ENCODE measurements around the gene VANGL2. TPM values are rescaled to one million over a fixed set of nuclear protein-coding genes. Genes with fewer than 3 reads are reported as not detected.

Gene VANGL2
- polyA plus RNA-seq, 1 donor from 2014 or later: 22.6 TPM

GRCh38 chr1:160358073-160358472 lies 42.3 kb upstream of the VANGL2 start:
- no peak for TF ChIP-seq EP300 (conservative IDR thresholded peaks at IDR 0.05; ENCODE audit: poor library complexity, severe bottlenecking)
- TF ChIP-seq, protein P1, sequence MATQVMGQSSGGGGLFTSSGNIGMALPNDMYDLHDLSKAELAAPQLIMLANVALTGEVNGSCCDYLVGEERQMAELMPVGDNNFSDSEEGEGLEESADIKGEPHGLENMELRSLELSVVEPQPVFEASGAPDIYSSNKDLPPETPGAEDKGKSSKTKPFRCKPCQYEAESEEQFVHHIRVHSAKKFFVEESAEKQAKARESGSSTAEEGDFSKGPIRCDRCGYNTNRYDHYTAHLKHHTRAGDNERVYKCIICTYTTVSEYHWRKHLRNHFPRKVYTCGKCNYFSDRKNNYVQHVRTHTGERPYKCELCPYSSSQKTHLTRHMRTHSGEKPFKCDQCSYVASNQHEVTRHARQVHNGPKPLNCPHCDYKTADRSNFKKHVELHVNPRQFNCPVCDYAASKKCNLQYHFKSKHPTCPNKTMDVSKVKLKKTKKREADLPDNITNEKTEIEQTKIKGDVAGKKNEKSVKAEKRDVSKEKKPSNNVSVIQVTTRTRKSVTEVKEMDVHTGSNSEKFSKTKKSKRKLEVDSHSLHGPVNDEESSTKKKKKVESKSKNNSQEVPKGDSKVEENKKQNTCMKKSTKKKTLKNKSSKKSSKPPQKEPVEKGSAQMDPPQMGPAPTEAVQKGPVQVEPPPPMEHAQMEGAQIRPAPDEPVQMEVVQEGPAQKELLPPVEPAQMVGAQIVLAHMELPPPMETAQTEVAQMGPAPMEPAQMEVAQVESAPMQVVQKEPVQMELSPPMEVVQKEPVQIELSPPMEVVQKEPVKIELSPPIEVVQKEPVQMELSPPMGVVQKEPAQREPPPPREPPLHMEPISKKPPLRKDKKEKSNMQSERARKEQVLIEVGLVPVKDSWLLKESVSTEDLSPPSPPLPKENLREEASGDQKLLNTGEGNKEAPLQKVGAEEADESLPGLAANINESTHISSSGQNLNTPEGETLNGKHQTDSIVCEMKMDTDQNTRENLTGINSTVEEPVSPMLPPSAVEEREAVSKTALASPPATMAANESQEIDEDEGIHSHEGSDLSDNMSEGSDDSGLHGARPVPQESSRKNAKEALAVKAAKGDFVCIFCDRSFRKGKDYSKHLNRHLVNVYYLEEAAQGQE (IDR thresholded peaks at IDR 0.05; ENCODE audit: borderline replicate concordance): no peak
- no peak for TF ChIP-seq POLR2AphosphoS5 (IDR thresholded peaks at IDR 0.05)
- TF ChIP-seq MXI1 (conservative IDR thresholded peaks at IDR 0.05; ENCODE audit: poor library complexity, severe bottlenecking): no peak
- TF ChIP-seq SMC3 (conservative IDR thresholded peaks at IDR 0.05; ENCODE audit: poor library complexity): no peak
- TF ChIP-seq EZH2 (IDR thresholded peaks at IDR 0.05; ENCODE audit: borderline replicate concordance, insufficient read depth, low read length, poor library complexity, severe bottlenecking): no peak
- TF ChIP-seq RAD21 (conservative IDR thresholded peaks at IDR 0.05): no peak
- TF ChIP-seq CTCF (IDR thresholded peaks at IDR 0.05; ENCODE audit: poor library complexity, severe bottlenecking): no peak
- no peak for TF ChIP-seq TAF1 (IDR thresholded peaks at IDR 0.05; ENCODE audit: low read depth)
- H3K9me3 ChIP-seq (ENCODE audit: low read length): no peaks in the 10 kb centered on the region
- H3K36me3 ChIP-seq (ENCODE audit: insufficient read depth, low read length): peaks cover 5% of the 10 kb centered on the region

GRCh38 chr1:160359559-160360226 lies 40.7 kb upstream of the VANGL2 start:
- H3K36me3 ChIP-seq (ENCODE audit: insufficient read depth, low read length): no peaks in the 10 kb centered on the region
- H3K27ac ChIP-seq (ENCODE audit: low read length): no peak overlapping the region

More at GRCh38 chr1:160358073-160358472, 42.3 kb upstream of the VANGL2 start:
- Histone ChIP-seq H3K27me3 (ENCODE audit: insufficient read depth, low read depth, low read length) (no peaks in the 10 kb centered on the region), H3K9ac (ENCODE audit: low read length) (no peak overlapping the region), H4K20me1 (ENCODE audit: insufficient read depth) (no peaks in the 10 kb centered on the region), H2AFZ (ENCODE audit: low read depth, low read length) (no peak overlapping the region), H3K79me2 (replicated peaks; ENCODE audit: insufficient read depth, low read length) (no peaks in the 10 kb centered on the region), H3K4me2 (ENCODE audit: low read length) (no peak overlapping the region), H3K27ac (ENCODE audit: low read length) (no peak overlapping the region), H3K9me2 (ENCODE audit: insufficient read depth, low read length) (no peaks in the 10 kb centered on the region), H3F3A (ENCODE audit: insufficient read depth, low read length, poor library complexity, severe bottlenecking) (no peaks in the 10 kb centered on the region), H3K4me3 (ENCODE audit: low read length) (no peak overlapping the region)

More at GRCh38 chr1:160359559-160360226, 40.7 kb upstream of the VANGL2 start:
- Histone ChIP-seq H3K27me3 (ENCODE audit: insufficient read depth, low read depth, low read length) (no peaks in the 10 kb centered on the region), H3F3A (ENCODE audit: insufficient read depth, low read length, poor library complexity, severe bottlenecking) (no peaks in the 10 kb centered on the region), H3K4me3 (ENCODE audit: low read length) (no peak overlapping the region), H3K9me3 (ENCODE audit: low read length) (no peaks in the 10 kb centered on the region), H3K9me2 (ENCODE audit: insufficient read depth, low read length) (no peaks in the 10 kb centered on the region), H3K9ac (ENCODE audit: low read length) (no peak overlapping the region), H2AFZ (ENCODE audit: low read depth, low read length) (no peak overlapping the region), H4K20me1 (ENCODE audit: insufficient read depth) (no peaks in the 10 kb centered on the region), H3K4me2 (ENCODE audit: low read length) (no peak overlapping the region), H3K79me2 (replicated peaks; ENCODE audit: insufficient read depth, low read length) (no peaks in the 10 kb centered on the region)
- TF ChIP-seq EZH2 (IDR thresholded peaks at IDR 0.05; ENCODE audit: borderline replicate concordance, insufficient read depth, low read length, poor library complexity, severe bottlenecking) (no peak), CTCF (IDR thresholded peaks at IDR 0.05; ENCODE audit: poor library complexity, severe bottlenecking) (no peak), RAD21 (conservative IDR thresholded peaks at IDR 0.05) (no peak)

Data from neural cell (in vitro differentiated cells).